VCaP (cell line): ENCODE results near the gene KRT4.
"Not testable (repeated sequence)": the region's sequence is repeated elsewhere in the genome, so short reads cannot be mapped to it uniquely, and the experiment has no call there.

Experiments used
- H3K27ac ChIP-seq: fragments of 450-650 bp; 2 replicates; pipeline ENCODE4 v1.5.1; 2017
- CTCF ChIP-seq: fragments of 450-650 bp; conservative IDR thresholded peaks from 2 replicates; pipeline ENCODE4 v1.5.1; 2017; ENCODE audit warnings: mild to moderate bottlenecking, moderate library complexity

Gene KRT4

GRCh38 chr12:52797529-52797894 is 16.4 kb downstream of the KRT4 start:
- no peak for TF ChIP-seq CTCF
- H3K27ac ChIP-seq = no peak overlapping the region

GRCh38 chr12:52796839-52797528 is 16.9 kb downstream of the KRT4 start:
- TF ChIP-seq CTCF = no peak
- H3K27ac ChIP-seq = no peak overlapping the region

GRCh38 chr12:52796429-52796794 is 17.5 kb downstream of the KRT4 start:
- TF ChIP-seq CTCF = no peak
- no peak overlapping the region for H3K27ac ChIP-seq

- no peak within 1 kb of the TSS for H3K27ac ChIP-seq
- no peak for TF ChIP-seq CTCF
Measured at GRCh38 chr12:52795694-52796428, 18.1 kb downstream of the KRT4 start, which contains the start of gene KRT3. Gene KRT3 (minus strand): TSS chr12:52796117. CDS start chr12:52796042, 75 bp downstream.

GRCh38 chr12:52795332-52795674 is 18.6 kb downstream of the KRT4 start:
- H3K27ac ChIP-seq = not testable (repeated sequence)

GRCh38 chr12:52794479-52795331 is 19.2 kb downstream of the KRT4 start:
- TF ChIP-seq CTCF = no peak
- no peak overlapping the region for H3K27ac ChIP-seq

GRCh38 chr12:52792185-52793029 is 21.5 kb downstream of the KRT4 start:
- no peak for TF ChIP-seq CTCF
- no peak overlapping the region for H3K27ac ChIP-seq
